Measurements from ENCODE around the gene SCT. TPM values are rescaled to one million over a fixed set of nuclear protein-coding genes. Genes with fewer than 3 reads are reported as not detected.

SCT gene
- total and polyA plus RNA-seq, 2 donors (not counting 1 experiment from before 2014, with no cell fraction given): not detected

- Histone ChIP-seq H3K4me1 (ENCODE audit: control insufficient read depth in 2 of 2, insufficient read depth in 2 of 2, low read length in 2 of 2) (peaks cover 11% of the 10 kb centered on the region in 2 donors), H3K27ac (ENCODE audit: low read length in 2 of 2) (no peak overlapping the region), H3K4me3 (ENCODE audit: control extremely low read depth in 1 of 5, extremely low read depth in 1 of 5, insufficient read depth in 1 of 5, low read depth in 2 of 5, low read length in 4 of 5) (no peak overlapping the region), H3K36me3 (replicated peaks in 1 of 2; ENCODE audit: control extremely low read depth in 1 of 2, control insufficient read depth in 1 of 2, extremely low read depth in 1 of 2, insufficient read depth in 2 of 2, low read length in 1 of 2) (no peaks in the 10 kb centered on the region), H3K27me3 (replicated peaks in 1 of 4; ENCODE audit: control extremely low read depth in 1 of 4, control insufficient read depth in 3 of 4, insufficient read depth in 4 of 4, low read length in 3 of 4) (peaks cover 0 to 25% (median 8%) of the 10 kb centered on the region in 4 experiments), H3K9ac (ENCODE audit: low read length) (no peak overlapping the region), H4K20me1 (ENCODE audit: control insufficient read depth, insufficient read depth, low read length, poor library complexity, severe bottlenecking) (no peaks in the 10 kb centered on the region), H2AFZ (ENCODE audit: insufficient read depth, low read depth, low read length, poor library complexity, severe bottlenecking) (no peak overlapping the region), H3K4me2 (replicated peaks; ENCODE audit: low read depth, low read length, poor library complexity, severe bottlenecking) (no peak overlapping the region), H3K79me2 (ENCODE audit: control insufficient read depth, insufficient read depth, low read length) (no peaks in the 10 kb centered on the region), H3K9me3 (ENCODE audit: control extremely low read depth in 1 of 3, control insufficient read depth in 2 of 3, insufficient read depth in 1 of 3, low read length in 2 of 3) (no peaks in the 10 kb centered on the region)
- WGBS (ENCODE audit: insufficient coverage): 92% methylated on average over 26 of the region's 27 CpGs
- TF ChIP-seq CTCF (IDR thresholded peaks at IDR 0.05): no peak
- no peak for TF ChIP-seq EZH2 (IDR thresholded peaks at IDR 0.05; ENCODE audit: borderline replicate concordance, insufficient read depth, low read depth, low read length, poor library complexity, severe bottlenecking)
- ChIA-PET CTCF (no interaction called here), POLR2A (no interaction called here)
- no peak for DNase-seq
- no peak overlapping the region for H3K4me3 Mint-ChIP-seq
- H3K4me1 Mint-ChIP-seq: peaks cover 4% of the 10 kb centered on the region
- H3K27me3 Mint-ChIP-seq: peaks cover 5% of the 10 kb centered on the region
- no peaks in the 10 kb centered on the region for H3K9me3 Mint-ChIP-seq (ENCODE audit: insufficient read depth)
- ATAC-seq (ENCODE audit: low read depth): no peak
- intact Hi-C loops (cut with micrococcal nuclease): no loop called here
- no peak overlapping the region for H3K27ac Mint-ChIP-seq
These were observed 5.1 kb downstream of the SCT start for GRCh38 chr11:621838-622237.

DNA sequence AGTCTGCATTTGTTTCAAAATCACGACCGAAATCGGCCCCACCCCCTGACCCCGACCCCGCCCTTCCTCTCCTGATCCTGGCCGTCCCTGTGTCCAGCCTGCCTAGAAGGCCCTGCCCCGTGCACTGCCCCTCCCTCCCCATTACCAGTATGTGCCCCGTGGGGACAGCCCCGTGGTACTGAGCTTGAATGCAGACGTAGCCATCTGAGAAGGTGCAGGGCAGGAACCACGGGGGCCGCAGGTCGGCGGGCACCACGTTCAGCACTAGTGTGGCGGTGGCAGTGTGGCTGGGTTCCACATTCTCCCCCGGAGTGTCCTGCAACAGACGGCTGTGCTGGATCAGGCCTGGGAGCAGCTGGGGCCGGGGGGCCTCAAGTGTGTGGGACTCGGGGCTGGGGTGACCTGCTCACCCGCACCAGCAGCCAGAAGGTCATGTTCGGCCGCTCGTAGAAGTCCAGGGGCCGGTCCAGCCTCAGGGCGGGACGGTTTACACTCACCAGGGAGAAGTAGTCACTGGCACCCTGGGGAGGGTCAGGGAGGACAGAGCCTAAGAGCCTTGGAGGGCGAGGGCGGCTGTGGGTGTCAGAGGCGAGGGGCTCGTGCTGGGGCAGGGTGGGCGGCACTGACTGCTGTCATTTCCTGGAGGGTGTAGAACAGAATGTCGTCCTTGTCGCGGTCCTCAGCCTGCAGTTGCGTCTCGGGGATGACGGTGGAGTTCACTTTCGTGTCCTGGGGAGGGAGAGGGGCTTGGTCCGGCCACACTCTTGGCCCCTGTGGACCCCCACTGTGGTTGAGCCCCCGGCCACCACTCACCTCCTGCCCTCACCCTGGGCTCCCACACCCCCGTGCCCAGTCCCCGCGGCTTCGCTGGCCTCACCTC lies 5.8 kb downstream of the SCT start:
- intact Hi-C loops (cut with micrococcal nuclease): no loop called here
- POLR2A ChIA-PET: no interaction called here
- peaks cover 5% of the 10 kb centered on the region for H3K27me3 Mint-ChIP-seq
- CTCF ChIA-PET: no interaction called here
- DNase-seq (no peak), ATAC-seq (ENCODE audit: low read depth) (no peak)
- Histone ChIP-seq H3K36me3 (replicated peaks in 1 of 2; ENCODE audit: control extremely low read depth in 1 of 2, control insufficient read depth in 1 of 2, extremely low read depth in 1 of 2, insufficient read depth in 2 of 2, low read length in 1 of 2) (no peaks in the 10 kb centered on the region), H3K4me3 (ENCODE audit: control extremely low read depth in 1 of 5, extremely low read depth in 1 of 5, insufficient read depth in 1 of 5, low read depth in 2 of 5, low read length in 4 of 5) (no peak overlapping the region), H3K4me1 (ENCODE audit: control insufficient read depth in 2 of 2, insufficient read depth in 2 of 2, low read length in 2 of 2) (peaks cover 11 to 12% of the 10 kb centered on the region in 2 donors), H3K27ac (ENCODE audit: low read length in 2 of 2) (no peak overlapping the region), H2AFZ (ENCODE audit: insufficient read depth, low read depth, low read length, poor library complexity, severe bottlenecking) (no peak overlapping the region), H3K9ac (ENCODE audit: low read length) (no peak overlapping the region), H3K4me2 (replicated peaks; ENCODE audit: low read depth, low read length, poor library complexity, severe bottlenecking) (no peak overlapping the region), H4K20me1 (ENCODE audit: control insufficient read depth, insufficient read depth, low read length, poor library complexity, severe bottlenecking) (no peaks in the 10 kb centered on the region), H3K79me2 (ENCODE audit: control insufficient read depth, insufficient read depth, low read length) (no peaks in the 10 kb centered on the region), H3K27me3 (replicated peaks in 1 of 4; ENCODE audit: control extremely low read depth in 1 of 4, control insufficient read depth in 3 of 4, insufficient read depth in 4 of 4, low read length in 3 of 4) (peaks cover 0 to 20% (median 4%) of the 10 kb centered on the region in 4 experiments), H3K9me3 (ENCODE audit: control extremely low read depth in 1 of 3, control insufficient read depth in 2 of 3, insufficient read depth in 1 of 3, low read length in 2 of 3) (no peaks in the 10 kb centered on the region)
- H3K4me3 Mint-ChIP-seq: no peak overlapping the region
- H3K9me3 Mint-ChIP-seq (ENCODE audit: insufficient read depth): no peaks in the 10 kb centered on the region
- TF ChIP-seq CTCF (IDR thresholded peaks at IDR 0.05): no peak
- no peak for TF ChIP-seq EZH2 (IDR thresholded peaks at IDR 0.05; ENCODE audit: borderline replicate concordance, insufficient read depth, low read depth, low read length, poor library complexity, severe bottlenecking)
- H3K27ac Mint-ChIP-seq: no peak overlapping the region
- H3K4me1 Mint-ChIP-seq: peaks cover 6% of the 10 kb centered on the region
- WGBS (ENCODE audit: insufficient coverage): 87% methylated on average over 37 of the region's 45 CpGs

Measured in B cell (primary cell).